ENCODE results near the gene CNPY2.
"Not testable (repeated sequence)": the region's sequence is repeated elsewhere in the genome, so short reads cannot be mapped to it uniquely, and the experiment has no call there.

The CNPY2 gene

GRCh38 chr12:56297400-56297799 lies 18.4 kb downstream of the CNPY2 start:
- DNase-seq: no peak

DNA sequence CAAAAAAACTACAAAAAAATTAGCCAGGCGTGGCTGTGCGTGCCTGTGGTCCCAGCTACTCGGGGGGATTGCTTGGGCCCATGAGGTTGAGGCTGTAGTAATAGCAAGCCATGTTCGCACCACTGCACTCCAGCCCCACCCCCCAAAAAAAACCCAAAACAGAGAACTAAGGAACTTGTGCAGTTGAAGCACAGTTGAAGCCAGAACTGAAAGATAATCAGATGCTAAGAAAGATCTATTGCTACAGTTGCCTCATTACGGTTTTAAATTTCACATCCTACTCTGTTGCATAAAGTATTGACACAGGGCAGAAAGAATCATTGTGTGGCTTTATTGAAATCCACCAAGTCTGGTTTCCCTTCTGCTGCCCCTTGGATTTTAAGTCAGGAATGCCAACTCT lies 19.5 kb downstream of the CNPY2 start:
- DNase-seq: no peak

GRCh38 chr12:56293795-56294194 lies 22.0 kb downstream of the CNPY2 start:
- no peak for DNase-seq

DNA sequence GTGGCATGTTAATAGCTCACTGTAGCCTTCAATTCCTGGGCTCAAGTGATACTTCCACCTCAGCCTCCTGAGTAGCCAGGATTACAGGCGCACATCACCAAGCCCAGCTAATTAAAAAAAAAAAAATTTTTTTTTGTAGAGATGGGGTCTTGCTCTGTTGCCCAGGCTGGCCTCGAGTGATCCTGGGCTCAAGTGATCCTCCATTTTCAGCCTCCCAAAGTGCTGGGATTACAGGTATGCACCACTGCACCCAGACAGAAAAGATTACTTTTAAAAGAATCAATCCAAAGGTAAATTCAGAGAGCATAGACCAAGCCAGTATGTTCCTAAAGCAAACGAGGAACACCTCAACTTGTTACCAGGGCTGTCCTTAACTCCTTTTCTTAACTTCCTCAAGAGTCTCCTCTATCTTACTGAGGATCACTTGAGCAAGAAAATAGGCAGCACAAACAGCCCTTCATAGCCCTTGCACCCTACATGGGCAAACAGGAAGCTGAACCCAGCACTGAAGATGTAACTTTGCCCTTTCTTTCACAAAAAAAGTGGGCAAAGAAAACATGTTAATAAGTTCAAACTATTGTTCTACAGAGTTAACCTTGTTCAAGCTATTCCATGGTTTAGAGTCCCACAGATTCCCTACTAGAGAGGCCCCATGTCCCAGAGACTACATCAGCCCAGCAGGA lies 26.9 kb downstream of the CNPY2 start:
- DNase-seq: no peak

- DNase-seq: no peak
Observed at GRCh38 chr12:56286044-56286830, 29.6 kb downstream of the CNPY2 start.

DNA sequence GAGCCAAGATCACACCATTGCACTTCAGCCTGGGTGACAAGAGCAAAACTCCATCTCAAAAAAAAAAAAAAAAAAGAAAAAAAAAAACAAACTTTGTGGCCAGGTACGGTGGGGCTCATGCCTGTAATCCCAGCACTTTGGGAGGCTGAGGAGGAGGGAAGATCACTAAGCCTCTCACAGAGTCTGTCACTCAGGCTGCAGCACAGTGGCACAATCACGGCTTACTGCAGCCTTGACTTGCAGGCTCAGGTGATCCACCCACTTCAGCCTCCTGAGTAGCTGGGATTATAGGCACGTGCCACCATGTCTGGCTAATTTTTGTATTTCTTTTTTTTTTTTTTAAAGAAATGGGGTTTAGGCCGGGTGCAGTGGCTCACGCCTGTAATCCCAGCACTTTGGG lies 31.5 kb downstream of the CNPY2 start:
- not testable (repeated sequence) for DNase-seq

DNA sequence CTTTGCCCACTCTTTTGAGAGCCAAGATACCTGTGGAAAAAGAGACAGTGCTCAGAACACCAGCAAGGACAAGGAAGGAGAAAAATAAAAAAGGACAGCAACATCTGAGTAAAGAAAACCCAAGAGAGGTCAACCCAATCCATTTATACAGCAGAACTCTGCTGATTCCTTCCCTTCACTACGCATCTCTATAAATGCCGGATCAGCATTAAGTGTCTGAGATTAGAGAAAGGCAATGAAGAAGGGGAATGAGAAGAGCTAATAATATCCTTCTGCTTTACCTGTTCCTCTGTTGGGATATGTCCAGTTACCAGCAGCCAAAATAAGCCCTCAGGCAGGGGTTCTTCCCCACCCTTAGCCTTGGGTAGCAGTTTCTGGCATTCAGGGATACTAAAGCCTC lies 33.2 kb downstream of the CNPY2 start:
- no peak for DNase-seq

- no peak for DNase-seq
Observed at GRCh38 chr12:56282030-56282429, 33.8 kb downstream of the CNPY2 start.

- DNase-seq: no peak
Observed at GRCh38 chr12:56280849-56281248, 34.9 kb downstream of the CNPY2 start.

- DNase-seq: no peak
Observed at GRCh38 chr12:56278905-56279304, 36.9 kb downstream of the CNPY2 start.

GRCh38 chr12:56274299-56274698 lies 41.5 kb downstream of the CNPY2 start:
- DNase-seq: no peak

- not testable (repeated sequence) for DNase-seq
Observed at GRCh38 chr12:56272468-56272867, 43.3 kb downstream of the CNPY2 start.

DNA sequence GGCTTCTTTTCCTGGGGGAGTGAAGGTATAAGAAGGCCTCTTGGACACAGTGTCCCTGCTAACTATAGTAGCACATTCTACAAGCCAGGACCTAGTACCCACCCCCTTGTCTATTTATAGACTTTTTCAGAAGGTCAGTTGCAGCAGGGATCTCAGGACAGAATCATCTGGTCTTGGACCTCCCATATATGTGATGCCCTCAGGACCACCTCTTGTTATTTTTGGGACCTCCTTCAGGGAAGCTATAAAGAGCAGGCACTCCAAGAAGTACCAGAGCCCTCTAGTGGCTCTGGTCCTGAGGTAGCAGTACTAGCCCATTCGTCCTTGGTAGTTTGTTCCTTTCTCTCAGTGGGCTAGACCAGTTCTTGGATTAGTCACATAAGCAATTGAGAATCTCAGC lies 44.8 kb downstream of the CNPY2 start:
- no peak for DNase-seq

DNA sequence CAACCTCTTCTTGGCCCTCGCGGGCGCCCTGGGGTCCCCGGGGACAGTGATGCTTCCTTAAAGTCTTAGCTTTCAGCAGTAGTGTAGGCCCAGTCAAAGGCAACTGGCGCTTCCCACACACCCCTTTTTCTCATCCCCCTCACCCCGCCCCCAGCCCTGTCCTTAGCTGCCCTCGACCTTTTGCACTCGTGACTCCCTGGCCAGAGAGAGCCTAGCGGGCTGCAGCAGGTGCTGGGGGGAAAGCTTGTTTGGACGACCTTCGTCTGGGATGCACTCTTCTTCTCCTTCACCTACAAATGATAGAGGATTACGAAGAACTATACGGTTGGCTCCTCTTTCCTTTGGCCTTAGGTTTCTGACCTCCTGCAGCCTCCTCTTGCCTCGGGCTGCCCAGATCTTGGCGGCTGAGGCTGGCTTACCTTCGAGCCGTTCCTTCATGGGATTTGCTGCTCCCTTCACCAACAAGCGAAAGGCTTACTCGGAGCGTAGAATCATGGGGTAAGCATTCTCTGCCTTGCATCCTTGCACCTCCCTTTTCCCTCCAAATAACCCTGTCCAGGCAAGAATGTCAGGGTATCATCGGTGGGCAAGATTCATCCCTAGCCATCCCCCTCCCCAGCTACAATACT lies 48.2 kb downstream of the CNPY2 start:
- peak; percentile 7 for DNase-seq

GRCh38 chr12:56266693-56267442 lies 48.9 kb downstream of the CNPY2 start, which contains the start of gene COQ10A:
Gene COQ10A (plus strand): TSS chr12:56266942. CDS start chr12:56267119, 177 bp downstream.
- peak; percentile 83 for DNase-seq

GRCh38 chr12:56266068-56266692 lies 49.6 kb downstream of the CNPY2 start:
- DNase-seq: not testable (repeated sequence)

DNA sequence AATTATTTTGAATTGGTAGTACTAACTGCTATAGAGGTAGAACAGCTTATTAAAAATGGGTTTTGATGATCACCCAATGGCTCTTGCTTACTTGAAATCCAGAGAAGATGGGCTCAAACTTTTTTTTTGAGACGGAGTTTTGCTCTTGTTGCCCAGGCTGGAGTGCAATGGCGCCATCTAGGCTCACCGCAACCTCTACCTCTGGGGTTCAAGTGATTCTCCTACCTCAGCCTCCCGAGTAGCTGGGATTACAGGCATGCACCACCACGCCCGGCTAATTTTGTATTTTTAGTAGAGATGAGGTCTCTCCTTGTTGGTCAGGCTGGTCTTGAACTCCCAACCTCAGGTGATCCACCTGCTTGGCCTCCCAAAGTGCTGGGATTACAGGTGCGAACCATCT lies 52.8 kb downstream of the CNPY2 start:
- not testable (repeated sequence) for DNase-seq

GRCh38 chr12:56261503-56262232 lies 54.1 kb downstream of the CNPY2 start:
- no peak for DNase-seq

GRCh38 chr12:56260921-56261320 lies 54.9 kb downstream of the CNPY2 start:
- DNase-seq: no peak

DNA sequence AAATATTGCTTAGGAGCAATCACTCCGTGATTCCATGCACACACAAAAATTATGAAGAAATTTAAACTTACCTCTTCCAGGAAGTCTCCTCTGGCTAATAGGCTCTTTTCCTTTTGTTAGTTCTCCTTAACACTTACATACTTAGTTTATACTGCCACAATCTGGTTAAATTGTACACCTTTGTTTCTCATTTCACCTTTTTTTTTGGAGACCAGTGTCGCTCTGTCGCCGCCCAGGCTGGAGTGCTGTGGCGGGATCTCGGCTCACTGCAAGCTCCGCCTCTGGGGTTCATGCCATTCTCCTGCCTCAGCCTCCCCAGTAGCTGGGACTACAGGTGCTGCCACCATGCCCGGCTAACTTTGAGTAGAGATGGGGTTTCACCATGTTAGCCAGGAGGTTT lies 55.4 kb downstream of the CNPY2 start:
- no peak for DNase-seq
